K562 (cell line): ENCODE measurements around the gene ADNP2. TPM values are rescaled to one million over a fixed set of nuclear protein-coding genes. Genes with fewer than 3 reads are reported as not detected.
A peak's percentile ranks its signal among the peaks of the same experiment; 100 is the strongest.

Experiments used
- ATAC-seq: fragments of 200-7000 bp; cut with Tn5 transposase; 3 replicates; pipeline ENCODE4 v1.9.1; 2020; ENCODE audit warnings: moderate library complexity
- BruUV-seq: library from RNA; stranded (reverse); fragments of 400-500 nt; replicated peaks from 2 replicates; lab custom pipeline; 2021; lab: Mats Ljungman, UMichigan
- CTCF ChIA-PET: fragments of 300-600 bp; formaldehyde crosslinking; extraction: SDS; loops from one replicate; lab custom pipeline; 2021; ENCODE audit warnings: low intra/inter-chr PET ratio; lab: Yijun Ruan, JAX
- POLR2A ChIA-PET: fragments of 300-600, 350-650 bp; sonication (Branson Sonifier 250); formaldehyde crosslinking; extraction: SDS; loops from one replicate; lab custom pipeline; 2021; ENCODE audit warnings: antibody characterized with exemption, inconsistent platforms; lab: Yijun Ruan, JAX
- DNase-seq, 4 experiments: peaks; one replicate each; pipeline versions ENCODE4 v3.0.0 to v3.0.0-alpha.2; 2011 to 2018; ENCODE audit warnings: low spot score in 3 of 4, mixed read lengths in 3 of 4; ENCODE audit errors: extremely low read depth in 1 of 4
- FAIRE-seq: peaks from 2 replicates; lab custom pipeline; 2011; peaks lifted over from hg19 to GRCh38; lab: Jason Lieb, UNC
- H2AFZ ChIP-seq: 2 replicates; pipeline ENCODE4 v1.6.0; 2011; ENCODE audit warnings: low read depth, low read length, control low read depth, inconsistent platforms
- H3K27ac ChIP-seq: fragments of 200-600 bp; 3 replicates; pipeline ENCODE4 v1.8.0; 2011; ENCODE audit warnings: low read depth, mild to moderate bottlenecking, control low read depth, inconsistent platforms, low read length, moderate library complexity, mixed read lengths; ENCODE audit errors: extremely low read depth
- H3K27me3 ChIP-seq, 2 experiments: fragments of 300-600 bp in 1 of 2; 2 replicates in 1 of 2; 3 replicates in 1 of 2; pipeline versions ENCODE4 v1.6.0 to v1.8.0; 2011; ENCODE audit warnings: inconsistent platforms in 2 of 2, low read length in 2 of 2, mild to moderate bottlenecking in 1 of 2, mixed read lengths in 1 of 2, moderate library complexity in 1 of 2; ENCODE audit not compliant: control insufficient read depth in 2 of 2, insufficient read depth in 2 of 2
- H3K36me3 ChIP-seq: fragments of 300-600 bp; 3 replicates; pipeline ENCODE4 v1.8.0; 2011; ENCODE audit warnings: mild to moderate bottlenecking, low read length, inconsistent platforms; ENCODE audit not compliant: control insufficient read depth, insufficient read depth
- H3K4me1 ChIP-seq, 2 experiments: fragments of 200-600 bp in 1 of 2; replicated peaks in 1 of 2; 2 replicates in 1 of 2; 3 replicates in 1 of 2; pipeline versions ENCODE4 v1.5.1 to v1.8.0; 2011; ENCODE audit warnings: inconsistent platforms in 2 of 2, low read length in 2 of 2, mild to moderate bottlenecking in 1 of 2, mixed read lengths in 1 of 2, moderate library complexity in 1 of 2; ENCODE audit not compliant: control insufficient read depth in 2 of 2, insufficient read depth in 2 of 2
- H3K4me2 ChIP-seq: 2 replicates; pipeline ENCODE4 v1.6.1; 2011; ENCODE audit warnings: low read length, control low read depth, inconsistent platforms, mixed read lengths; ENCODE audit not compliant: insufficient read depth
- H3K4me3 ChIP-seq: fragments of 200-600 bp; sonication (generic), shearing (Covaris generic); 2 replicates; pipeline ENCODE4 v1.5.1; 2016; ENCODE audit warnings: control low read depth, inconsistent platforms
- H3K79me2 ChIP-seq: fragments of 200-600 bp; 3 replicates; pipeline ENCODE4 v1.8.0; 2011; ENCODE audit warnings: low read length, inconsistent platforms; ENCODE audit not compliant: control insufficient read depth, insufficient read depth
- H3K9ac ChIP-seq, 2 experiments: 2 replicates each; pipeline versions ENCODE4 v1.6.0 to v1.6.1; 2011; ENCODE audit warnings: low read depth in 2 of 2, low read length in 2 of 2, control low read depth in 1 of 2, inconsistent platforms in 1 of 2, mild to moderate bottlenecking in 1 of 2, mixed read lengths in 1 of 2; ENCODE audit not compliant: insufficient read depth in 1 of 2
- H3K9me1 ChIP-seq: one replicate; pipeline ENCODE4 v1.6.0; 2011; ENCODE audit warnings: inconsistent platforms, mild to moderate bottlenecking, low read length, moderate library complexity; ENCODE audit not compliant: control insufficient read depth, insufficient read depth
- H3K9me3 ChIP-seq: replicated peaks from 2 replicates; pipeline ENCODE4 v1.5.1; 2011; ENCODE audit warnings: low read depth, low read length, inconsistent platforms; ENCODE audit not compliant: control insufficient read depth, insufficient read depth
- H4K20me1 ChIP-seq: replicated peaks from 2 replicates; pipeline ENCODE4 v1.6.1; 2011; ENCODE audit warnings: low read length, inconsistent platforms, mixed read lengths; ENCODE audit not compliant: control insufficient read depth, insufficient read depth
- BRD9 ChIP-seq: fragments of 450-650 bp; IDR thresholded peaks from 2 replicates; pipeline ENCODE4 v1.6.1; 2018; ENCODE audit warnings: low read depth; ENCODE audit not compliant: partially characterized antibody
- CBX3 ChIP-seq, 2 experiments: IDR thresholded peaks; 1 replicate in 1 of 2; 2 replicates in 1 of 2; pipeline ENCODE4 v1.6.1; 2012; ENCODE audit warnings: inconsistent platforms in 2 of 2, low read length in 2 of 2, borderline replicate concordance in 1 of 2, control low read depth in 1 of 2
- CBX5 ChIP-seq: IDR thresholded peaks from 2 replicates; pipeline ENCODE4 v1.6.1; 2014; ENCODE audit warnings: low read depth, borderline replicate concordance
- DNMT1 ChIP-seq: fragments of 450-650 bp; IDR thresholded peaks from 2 replicates; pipeline ENCODE4 v1.6.1; 2016; ENCODE audit warnings: antibody characterized with exemption, mild to moderate bottlenecking
- HDGF ChIP-seq: fragments of 450-650 bp; IDR thresholded peaks from 2 replicates; pipeline ENCODE4 v1.6.1; 2016
- MTA3 ChIP-seq: fragments of 450-650 bp; formaldehyde crosslinking; IDR thresholded peaks from 2 replicates; pipeline ENCODE4 v1.6.1; 2017; ENCODE audit warnings: mild to moderate bottlenecking, borderline replicate concordance
- RB1 ChIP-seq: fragments of 450-650 bp; IDR thresholded peaks from 2 replicates; pipeline ENCODE4 v1.6.1; 2017; ENCODE audit warnings: low read depth, mild to moderate bottlenecking
- RBFOX2 ChIP-seq: fragments of 200-400 bp; formaldehyde crosslinking; IDR thresholded peaks from 2 replicates; pipeline ENCODE4 v1.6.1; 2017; ENCODE audit warnings: low read depth, mild to moderate bottlenecking, low read length, moderate library complexity
- RBM22 ChIP-seq: fragments of 200-400 bp; formaldehyde crosslinking; IDR thresholded peaks from 2 replicates; pipeline ENCODE4 v1.6.1; 2018; ENCODE audit warnings: low read length, low read depth; ENCODE audit not compliant: poor library complexity, severe bottlenecking
- SRSF1 ChIP-seq: fragments of 200-400 bp; formaldehyde crosslinking; IDR thresholded peaks from 2 replicates; pipeline ENCODE4 v1.6.1; 2017; ENCODE audit warnings: mild to moderate bottlenecking, low read depth, low read length, moderate library complexity
- TCF15 ChIP-seq: fragments of 250-450 bp; sonication (Bioruptor Pico); IDR thresholded peaks from 2 replicates; pipeline ENCODE4 v1.8.0; 2022; ENCODE audit warnings: moderate library complexity, mild to moderate bottlenecking, inconsistent platforms
- TRIM24 ChIP-seq, 2 experiments: fragments of 450-650 bp; IDR thresholded peaks; 2 replicates each; pipeline ENCODE4 v1.6.1; 2016
- TRIM28 ChIP-seq: fragments of 450-650 bp; IDR thresholded peaks from 2 replicates; pipeline ENCODE4 v1.6.1; 2017
- XRCC3 ChIP-seq: fragments of 450-650 bp; IDR thresholded peaks from 2 replicates; pipeline ENCODE4 v1.6.1; 2017; ENCODE audit warnings: mild to moderate bottlenecking, moderate library complexity
- ZBTB49 ChIP-seq: sonication (generic); formaldehyde crosslinking; IDR thresholded peaks from 2 replicates; pipeline ENCODE4 v1.8.0; 2022; ENCODE audit warnings: missing genetic modification reagents, mild to moderate bottlenecking, borderline replicate concordance
- ZEB2 ChIP-seq: fragments of 450-650 bp; IDR thresholded peaks from 2 replicates; pipeline ENCODE4 v1.6.1; 2016
- ZNF280A ChIP-seq: fragments of 450-650 bp; IDR thresholded peaks from 2 replicates; pipeline ENCODE4 v1.6.1; 2018; ENCODE audit warnings: mild to moderate bottlenecking, low read depth; ENCODE audit not compliant: partially characterized antibody
- ZNF347 ChIP-seq: fragments of 450-650 bp; formaldehyde crosslinking; IDR thresholded peaks from 2 replicates; pipeline ENCODE4 v1.4.0; 2020; ENCODE audit warnings: low read depth, mild to moderate bottlenecking, moderate library complexity
- ZNF512 ChIP-seq: IDR thresholded peaks from 2 replicates; pipeline ENCODE4 v1.6.1; 2016; ENCODE audit warnings: missing genetic modification characterization, missing compliant biosample characterization
- ZNF75A ChIP-seq: fragments of 450-650 bp; formaldehyde crosslinking; IDR thresholded peaks from 2 replicates; pipeline ENCODE4 v1.4.0; 2020; ENCODE audit warnings: mild to moderate bottlenecking
- in situ Hi-C: fragments of 300-500 bp; cut with MboI; formaldehyde crosslinking; loops from 4 replicates; pipeline ENCODE4 v1.15.0; 2018; ENCODE audit warnings: inconsistent platforms, mixed read lengths
- intact Hi-C: fragments of 100-400 bp; cut with micrococcal nuclease; formaldehyde crosslinking; loops from 2 replicates; pipeline ENCODE4 v1.14.2; 2022
- polyA plus RNA-seq, 8 experiments: library from polyadenylated mRNA; depleted of rRNA in 4 of 8; stranded (reverse) in 5 of 8; unstranded in 3 of 8; fragments of >200 nt; fragmentation: Nextera tagmentation in 2 of 8; fragmentation: Illumina TruSeq in 1 of 8; extraction: Ambion mirVana in 2 of 8; extraction: Trizol in 1 of 8; gene quantifications; 2 replicates each; pipeline versions ENCODE4 v1.2.1 to v1.2.3, GENCODE V29; 2011 to 2014; ENCODE audit warnings: inconsistent platforms in 1 of 8, missing spikeins in 1 of 8
- total RNA-seq, 7 experiments: library from RNA; depleted of rRNA in 6 of 7; stranded (reverse); fragments of >200 nt in 6 of 7; fragmentation: Illumina TruSeq in 2 of 7; extraction: Trizol in 2 of 7; gene quantifications; 2 replicates each; pipeline versions ENCODE4 v1.2.1 to v1.2.3, GENCODE V29; 2011 to 2021; ENCODE audit warnings: low replicate concordance in 1 of 7

Gene ADNP2
- total and polyA plus RNA-seq, 9 of the 15 experiments (the other 6 are each of a cell fraction or from before 2014, with no cell fraction given): 5.8 to 24.3 (median 16.0) TPM

GRCh38 chr18:80088823-80089222 is 20.2 kb upstream of the ADNP2 start:
- CTCF ChIA-PET: no interaction called here
- H3K4me1 ChIP-seq: no peaks in the 10 kb centered on the region
- in situ Hi-C loops: no loop called here
- no peak overlapping the region for H3K27ac ChIP-seq
- H3K9ac ChIP-seq: no peak overlapping the region
- ATAC-seq (no peak), FAIRE-seq (no peak), DNase-seq (no peak)
- no peak overlapping the region for H3K4me3 ChIP-seq
- no peaks in the 10 kb centered on the region for H4K20me1 ChIP-seq
- no peak overlapping the region for H2AFZ ChIP-seq
- no peaks in the 10 kb centered on the region for H3K79me2 ChIP-seq
- H3K36me3 ChIP-seq: no peaks in the 10 kb centered on the region
- no TSS peak for BruUV-seq
- H3K9me1 ChIP-seq: no peaks in the 10 kb centered on the region
- intact Hi-C loops: no loop called here
- H3K4me2 ChIP-seq: no peak overlapping the region
- POLR2A ChIA-PET: no interaction called here
- H3K9me3 ChIP-seq: peaks cover 4% of the 10 kb centered on the region; the same call in 1 of the 2 replicates
- H3K27me3 ChIP-seq: no peaks in the 10 kb centered on the region
- TF ChIP-seq ZNF75A (CRISPR knock-in tag): no peak
- TF ChIP-seq MTA3: 0 out of 2 replicates have a peak, but pooled peaks have one; percentile 31
- TF ChIP-seq CBX5: peak; percentile 47; the same call in 1 of the 2 replicates
- TF ChIP-seq TCF15: no peak
- no peak for TF ChIP-seq HDGF
- no peak for TF ChIP-seq RBFOX2
- no peak for TF ChIP-seq ZBTB49 (CRISPR knock-in tag)
- peak; percentile 97 for TF ChIP-seq ZNF280A
- TF ChIP-seq CBX3 (IDR thresholded peaks at IDR 0.05; ENCODE audit: borderline replicate concordance in 1 of 2, low read length in 2 of 2): peak in 1 of 2 experiments; percentile 89; a peak in 2 of 3 replicates
- peak; percentile 50; the same call in 1 of the 2 replicates for TF ChIP-seq XRCC3
- TF ChIP-seq SRSF1: no peak
- TF ChIP-seq DNMT1: no peak
- TF ChIP-seq RB1: no peak
- no peak for TF ChIP-seq BRD9
- peak in 1 of 2 experiments; percentile 88; a peak in 2 of 4 replicates for TF ChIP-seq TRIM24 (IDR thresholded peaks at IDR 0.05)
- TF ChIP-seq TRIM28: peak; percentile 99
- TF ChIP-seq ZNF347 (CRISPR knock-in tag): no peak
- TF ChIP-seq ZEB2: peak; percentile 68; the same call in 1 of the 2 replicates
- no peak for TF ChIP-seq RBM22
- no peak for TF ChIP-seq ZNF512
